ENCODE measurements around the gene UBASH3B.
"Not testable (repeated sequence)": the region's sequence is repeated elsewhere in the genome, so short reads cannot be mapped to it uniquely, and the experiment has no call there.

UBASH3B gene

GRCh38 chr11:122655527-122656072 is at the start of gene UBASH3B:
Gene UBASH3B, plus strand, starts transcription at chr11:122655722. Its CDS starts 328 bp downstream, at chr11:122656050.
- DNase-seq = peak; percentile 49

- DNase-seq = not testable (repeated sequence)
Observed at GRCh38 chr11:122607162-122607561, 48.4 kb upstream of the UBASH3B start.

- no peak for DNase-seq
Observed at GRCh38 chr11:122612123-122612824, 43.2 kb upstream of the UBASH3B start.

- no peak for DNase-seq
Observed at GRCh38 chr11:122616718-122617117, 38.8 kb upstream of the UBASH3B start.

- no peak for DNase-seq
Observed at GRCh38 chr11:122617297-122617696, 38.2 kb upstream of the UBASH3B start.

GRCh38 chr11:122617926-122618325 is 37.6 kb upstream of the UBASH3B start:
- DNase-seq = no peak

GRCh38 chr11:122618927-122619326 is 36.6 kb upstream of the UBASH3B start:
- DNase-seq = no peak

GRCh38 chr11:122619757-122620156 is 35.8 kb upstream of the UBASH3B start:
- DNase-seq = no peak

GRCh38 chr11:122625501-122625900 is 30.0 kb upstream of the UBASH3B start:
- not testable (repeated sequence) for DNase-seq

GRCh38 chr11:122625976-122626665 is 29.4 kb upstream of the UBASH3B start:
- no peak for DNase-seq

GRCh38 chr11:122627745-122628144 is 27.8 kb upstream of the UBASH3B start:
- DNase-seq = no peak

GRCh38 chr11:122628810-122629555 is 26.5 kb upstream of the UBASH3B start:
- peak; percentile 8 for DNase-seq

- DNase-seq = no peak
Observed at GRCh38 chr11:122632181-122632824, 23.2 kb upstream of the UBASH3B start.

- DNase-seq = no peak
Observed at GRCh38 chr11:122633219-122633829, 22.2 kb upstream of the UBASH3B start.

GRCh38 chr11:122634501-122634900 is 21.0 kb upstream of the UBASH3B start:
- DNase-seq = no peak

GRCh38 chr11:122637541-122637940 is 18.0 kb upstream of the UBASH3B start:
- DNase-seq = no peak

GRCh38 chr11:122642472-122642922 is 13.0 kb upstream of the UBASH3B start:
- DNase-seq = no peak

GRCh38 chr11:122642971-122643370 is 12.6 kb upstream of the UBASH3B start:
- DNase-seq = no peak

GRCh38 chr11:122645847-122646246 is 9.7 kb upstream of the UBASH3B start:
- no peak for DNase-seq

GRCh38 chr11:122646549-122647340 is 8.8 kb upstream of the UBASH3B start:
- no peak for DNase-seq

GRCh38 chr11:122647736-122648275 is 7.7 kb upstream of the UBASH3B start:
- no peak for DNase-seq
